Neuron (in vitro differentiated cells): ENCODE results near the gene CRY1.

Source experiments
- H2AFZ ChIP-seq: one replicate; pipeline ENCODE4 v1.6.1; 2013; ENCODE audit warnings: low read depth, mild to moderate bottlenecking, inconsistent platforms, low read length, moderate library complexity
- H3K27me3 ChIP-seq: one replicate; pipeline ENCODE4 v1.6.1; 2013; ENCODE audit warnings: low read length; ENCODE audit not compliant: insufficient read depth
- H3K36me3 ChIP-seq: one replicate; pipeline ENCODE4 v1.6.1; 2013; ENCODE audit warnings: low read length; ENCODE audit not compliant: insufficient read depth
- H3K4me1 ChIP-seq: one replicate; pipeline ENCODE4 v1.6.1; 2013; ENCODE audit warnings: low read length; ENCODE audit not compliant: insufficient read depth
- H3K4me3 ChIP-seq: 2 replicates; pipeline ENCODE4 v1.5.1; 2013; ENCODE audit warnings: mild to moderate bottlenecking, low read length, moderate library complexity
- H3K9me3 ChIP-seq: one replicate; pipeline ENCODE4 v1.6.1; 2013; ENCODE audit warnings: low read length

CRY1 gene

DNA sequence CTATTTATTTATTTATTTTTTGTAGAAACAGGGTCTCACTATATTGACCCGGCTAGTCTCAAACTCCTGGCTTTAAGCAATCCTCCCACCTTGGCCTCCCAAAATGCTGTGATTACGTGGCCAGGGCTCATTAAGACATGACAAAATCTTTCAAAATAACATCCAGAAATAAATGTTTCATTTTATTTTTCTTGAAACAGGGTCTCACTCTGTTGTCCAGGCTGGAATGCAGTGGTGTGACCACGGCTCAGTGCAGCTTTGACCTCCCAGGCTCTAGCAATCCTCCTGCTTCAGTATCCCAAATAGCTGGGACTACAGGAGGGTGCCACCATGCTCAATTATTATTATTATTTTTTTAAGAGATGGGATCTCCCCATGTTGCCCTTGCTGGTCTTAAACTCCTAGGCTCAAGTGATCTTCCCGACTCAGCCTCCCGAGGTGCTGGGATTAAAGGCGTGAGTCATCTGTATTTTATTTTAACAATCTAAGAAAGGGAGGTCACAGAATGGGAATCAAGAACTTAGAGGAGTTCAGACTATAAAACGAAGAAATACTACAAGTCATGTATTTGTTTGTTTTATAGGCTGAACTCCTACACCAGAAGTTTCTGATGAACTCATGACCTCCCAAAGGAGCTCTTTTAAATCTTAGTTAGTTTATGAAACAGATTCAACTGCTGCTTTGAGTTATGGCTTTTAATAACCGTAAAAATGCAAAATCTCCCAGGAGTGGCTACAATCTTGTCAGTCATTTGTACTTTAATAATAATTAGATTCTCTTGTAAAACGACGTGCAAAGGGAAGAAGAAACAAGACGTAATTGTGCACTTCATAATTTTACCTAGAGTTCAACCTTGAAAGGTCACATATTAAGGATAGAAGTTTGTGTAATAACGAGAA, 139.7 kb downstream of the CRY1 start:
- Histone ChIP-seq H3K27me3 (no peaks in the 10 kb centered on the region), H3K9me3 (no peaks in the 10 kb centered on the region), H3K4me1 (peaks cover 22% of the 10 kb centered on the region), H3K4me3 (no peak overlapping the region), H3K36me3 (no peaks in the 10 kb centered on the region), H2AFZ (no peak overlapping the region)

GRCh38 chr12:106950591-106950990, 142.8 kb downstream of the CRY1 start:
- Histone ChIP-seq H3K27me3 (no peaks in the 10 kb centered on the region), H2AFZ (no peak overlapping the region), H3K9me3 (peaks cover 2% of the 10 kb centered on the region), H3K4me3 (no peak overlapping the region), H3K4me1 (peaks cover 6% of the 10 kb centered on the region), H3K36me3 (no peaks in the 10 kb centered on the region)

GRCh38 chr12:106947461-106947860, 145.9 kb downstream of the CRY1 start:
- Histone ChIP-seq H2AFZ (no peak overlapping the region), H3K4me1 (no peaks in the 10 kb centered on the region), H3K36me3 (no peaks in the 10 kb centered on the region), H3K4me3 (no peak overlapping the region), H3K9me3 (peaks cover 2% of the 10 kb centered on the region), H3K27me3 (no peaks in the 10 kb centered on the region)

DNA sequence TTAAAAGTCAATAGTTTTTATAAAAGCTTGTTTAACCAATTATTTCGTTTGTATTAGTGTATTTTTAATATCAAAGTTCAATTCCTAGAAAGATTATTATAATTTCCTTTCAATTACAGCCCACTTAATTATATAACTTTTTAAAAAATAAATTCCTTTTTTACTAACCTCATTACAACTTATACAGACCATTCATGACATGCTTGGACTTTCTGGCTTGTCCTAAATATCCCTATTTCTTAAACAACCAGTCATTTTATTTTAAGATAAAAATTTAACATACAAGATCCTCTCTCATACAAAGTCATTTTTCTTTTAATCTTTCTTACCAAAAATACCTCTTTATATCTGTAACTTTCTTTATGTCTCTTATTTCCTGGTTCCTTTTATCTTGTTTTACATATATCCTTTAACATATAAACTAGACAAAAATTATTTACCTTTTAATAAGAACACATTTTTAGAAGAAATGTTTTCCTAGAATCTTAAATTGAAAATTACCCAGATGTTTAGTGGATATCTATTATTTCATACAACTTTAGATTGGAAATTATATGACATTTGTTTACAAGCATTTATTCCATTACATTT, 148.0 kb downstream of the CRY1 start:
- H3K36me3 ChIP-seq: no peaks in the 10 kb centered on the region
- no peak overlapping the region for H3K4me3 ChIP-seq
- H3K9me3 ChIP-seq: peaks cover 2% of the 10 kb centered on the region
- H3K27me3 ChIP-seq: no peaks in the 10 kb centered on the region
- H2AFZ ChIP-seq: no peak overlapping the region
- no peaks in the 10 kb centered on the region for H3K4me1 ChIP-seq

DNA sequence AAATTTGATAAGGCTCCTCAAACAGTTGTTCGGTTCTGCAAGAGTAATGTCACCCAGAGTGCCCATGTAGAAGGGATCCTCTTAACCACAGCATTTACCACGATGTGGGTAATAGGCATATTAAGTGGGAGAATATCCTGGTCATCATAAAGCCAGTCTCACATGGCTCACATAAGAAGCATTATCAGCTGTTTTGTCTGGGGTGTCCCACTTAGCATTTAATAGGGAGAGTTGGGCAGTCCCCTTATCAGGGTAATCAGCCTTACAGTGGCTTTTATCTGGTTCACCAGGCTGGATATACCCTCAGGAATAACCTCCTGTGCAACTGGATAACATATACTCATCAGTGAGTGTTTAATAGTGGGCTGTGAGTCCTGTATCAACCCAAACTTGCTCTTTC, 150.6 kb downstream of the CRY1 start:
- no peaks in the 10 kb centered on the region for H3K36me3 ChIP-seq
- H3K4me3 ChIP-seq: no peak overlapping the region
- no peaks in the 10 kb centered on the region for H3K27me3 ChIP-seq
- peaks cover 2% of the 10 kb centered on the region for H3K9me3 ChIP-seq
- H3K4me1 ChIP-seq: no peaks in the 10 kb centered on the region
- H2AFZ ChIP-seq: no peak overlapping the region

DNA sequence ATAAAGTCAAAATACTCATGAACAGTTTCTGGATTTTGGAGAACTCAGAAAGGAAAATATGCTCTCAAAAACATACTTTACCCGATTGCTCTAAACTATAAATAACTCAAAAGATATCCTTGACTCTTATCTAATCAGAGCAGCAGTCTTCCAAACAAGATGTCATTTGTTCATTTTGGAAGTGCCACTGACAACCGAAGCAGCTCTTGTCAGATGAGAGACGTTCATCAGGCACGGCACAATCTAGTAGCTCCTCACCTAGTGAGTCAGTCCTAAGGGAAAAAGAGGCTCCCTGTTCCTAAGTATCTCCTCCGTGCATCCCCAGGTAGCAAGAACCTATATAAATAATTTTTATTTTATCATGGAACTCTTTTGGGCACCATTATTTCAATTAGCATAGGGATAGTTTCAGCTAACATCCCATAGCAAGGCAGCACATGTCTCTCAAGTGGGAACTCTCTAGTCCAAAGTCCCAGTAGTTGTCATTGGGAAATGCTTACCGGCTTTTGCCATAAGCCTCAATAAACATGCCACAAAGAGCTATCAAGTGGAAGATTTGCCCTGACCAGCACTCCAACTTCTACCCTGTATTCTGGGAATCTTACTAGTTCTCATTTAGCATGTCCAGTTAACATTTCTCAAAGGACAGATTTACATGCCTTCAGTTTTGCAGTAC, 151.7 kb downstream of the CRY1 start:
- Histone ChIP-seq H3K27me3 (no peaks in the 10 kb centered on the region), H3K4me1 (no peaks in the 10 kb centered on the region), H3K36me3 (no peaks in the 10 kb centered on the region), H2AFZ (no peak overlapping the region), H3K4me3 (no peak overlapping the region), H3K9me3 (peaks cover 2% of the 10 kb centered on the region)
